ENCODE measurements around the gene GABRP.
A peak's percentile ranks its signal among the peaks of the same experiment; 100 is the strongest.

GABRP gene

DNA sequence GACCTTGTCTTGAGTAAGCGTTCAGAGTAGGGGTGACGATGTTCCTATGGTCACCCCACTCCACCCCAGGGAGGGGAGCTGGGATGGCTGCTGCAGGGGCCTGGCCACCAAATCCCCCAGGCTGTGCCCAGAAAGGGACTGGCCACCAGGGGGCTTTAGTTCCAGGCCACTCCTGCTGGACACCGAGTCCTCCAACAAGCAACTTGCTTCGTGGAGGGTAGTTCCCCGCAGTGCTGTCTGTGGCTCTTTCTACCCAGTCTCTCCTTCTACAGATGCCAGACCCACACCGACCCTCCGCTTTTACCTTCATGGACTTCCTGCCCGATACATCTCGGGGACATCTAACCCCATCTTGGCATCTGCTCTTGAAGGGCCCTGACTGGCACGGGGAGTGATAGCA is 35.7 kb upstream of the GABRP start:
- TF ChIP-seq, protein P1, sequence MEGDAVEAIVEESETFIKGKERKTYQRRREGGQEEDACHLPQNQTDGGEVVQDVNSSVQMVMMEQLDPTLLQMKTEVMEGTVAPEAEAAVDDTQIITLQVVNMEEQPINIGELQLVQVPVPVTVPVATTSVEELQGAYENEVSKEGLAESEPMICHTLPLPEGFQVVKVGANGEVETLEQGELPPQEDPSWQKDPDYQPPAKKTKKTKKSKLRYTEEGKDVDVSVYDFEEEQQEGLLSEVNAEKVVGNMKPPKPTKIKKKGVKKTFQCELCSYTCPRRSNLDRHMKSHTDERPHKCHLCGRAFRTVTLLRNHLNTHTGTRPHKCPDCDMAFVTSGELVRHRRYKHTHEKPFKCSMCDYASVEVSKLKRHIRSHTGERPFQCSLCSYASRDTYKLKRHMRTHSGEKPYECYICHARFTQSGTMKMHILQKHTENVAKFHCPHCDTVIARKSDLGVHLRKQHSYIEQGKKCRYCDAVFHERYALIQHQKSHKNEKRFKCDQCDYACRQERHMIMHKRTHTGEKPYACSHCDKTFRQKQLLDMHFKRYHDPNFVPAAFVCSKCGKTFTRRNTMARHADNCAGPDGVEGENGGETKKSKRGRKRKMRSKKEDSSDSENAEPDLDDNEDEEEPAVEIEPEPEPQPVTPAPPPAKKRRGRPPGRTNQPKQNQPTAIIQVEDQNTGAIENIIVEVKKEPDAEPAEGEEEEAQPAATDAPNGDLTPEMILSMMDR (IDR thresholded peaks at IDR 0.05; ENCODE audit: low read depth, low read length) = peak; percentile 33
- no peak for TF ChIP-seq EZH2phosphoT487 (IDR thresholded peaks at IDR 0.05; ENCODE audit: low read depth)
- Histone ChIP-seq H3K4me2 (ENCODE audit: low read length) (no peak overlapping the region), H4K20me1 (ENCODE audit: insufficient read depth, low read length) (no peaks in the 10 kb centered on the region), H3K9ac (ENCODE audit: low read length) (no peak overlapping the region), H3K79me2 (ENCODE audit: low read length) (no peaks in the 10 kb centered on the region), H2AFZ (ENCODE audit: low read depth, low read length) (no peak overlapping the region), H3K36me3 (replicated peaks; ENCODE audit: low read depth, low read length) (no peaks in the 10 kb centered on the region), H3K27ac (ENCODE audit: low read length) (no peak overlapping the region), H3K4me1 (ENCODE audit: low read length) (peaks cover 23% of the 10 kb centered on the region), H3K9me3 (ENCODE audit: insufficient read depth, low read length) (no peaks in the 10 kb centered on the region), H3K27me3 (ENCODE audit: low read depth, low read length) (peaks cover 59% of the 10 kb centered on the region), H3K4me3 (ENCODE audit: low read length) (no peak overlapping the region)

DNA sequence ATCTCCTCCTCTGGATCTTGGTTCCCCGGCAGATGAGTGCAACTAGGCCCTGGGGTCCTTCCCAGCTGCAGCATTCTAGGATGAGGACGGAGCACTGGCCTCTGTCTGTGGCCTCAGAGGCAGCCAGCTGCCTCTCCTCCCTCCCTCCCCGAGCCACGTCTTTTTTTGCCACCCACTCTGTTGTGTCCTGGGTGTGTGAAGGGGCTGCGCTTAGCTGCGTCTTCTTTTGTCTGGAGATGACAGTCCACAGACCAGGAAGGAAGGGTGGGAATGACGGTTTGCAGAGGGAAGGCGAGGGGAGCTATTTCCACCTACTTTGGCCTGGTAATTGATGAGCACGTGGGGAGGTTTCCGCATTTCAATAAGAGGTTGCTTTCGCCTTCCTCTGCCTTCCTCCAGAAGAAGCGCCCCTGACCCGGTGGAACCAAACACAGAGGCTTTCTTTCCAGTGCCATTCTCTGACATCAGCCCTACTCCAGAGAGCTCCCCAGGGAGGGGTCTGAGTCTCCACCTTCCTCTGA is 34.5 kb upstream of the GABRP start:
- TF ChIP-seq EZH2phosphoT487 (IDR thresholded peaks at IDR 0.05; ENCODE audit: low read depth) = no peak
- TF ChIP-seq, protein P1 (IDR thresholded peaks at IDR 0.05; ENCODE audit: low read depth, low read length) = no peak
- no peak overlapping the region for H3K27ac ChIP-seq (ENCODE audit: low read length)
- H3K4me1 ChIP-seq (ENCODE audit: low read length) = peaks cover 23% of the 10 kb centered on the region
- H3K9me3 ChIP-seq (ENCODE audit: insufficient read depth, low read length) = no peaks in the 10 kb centered on the region
- no peaks in the 10 kb centered on the region; the same call in 1 of the 2 replicates for H4K20me1 ChIP-seq (ENCODE audit: insufficient read depth, low read length)
- H3K36me3 ChIP-seq (replicated peaks; ENCODE audit: low read depth, low read length) = no peaks in the 10 kb centered on the region
- no peak overlapping the region for H2AFZ ChIP-seq (ENCODE audit: low read depth, low read length)
- H3K79me2 ChIP-seq (ENCODE audit: low read length) = no peaks in the 10 kb centered on the region
- no peak overlapping the region for H3K4me2 ChIP-seq (ENCODE audit: low read length)
- H3K9ac ChIP-seq (ENCODE audit: low read length) = no peak overlapping the region
- H3K4me3 ChIP-seq (ENCODE audit: low read length) = no peak overlapping the region
- peaks cover 69% of the 10 kb centered on the region for H3K27me3 ChIP-seq (ENCODE audit: low read depth, low read length)

DNA sequence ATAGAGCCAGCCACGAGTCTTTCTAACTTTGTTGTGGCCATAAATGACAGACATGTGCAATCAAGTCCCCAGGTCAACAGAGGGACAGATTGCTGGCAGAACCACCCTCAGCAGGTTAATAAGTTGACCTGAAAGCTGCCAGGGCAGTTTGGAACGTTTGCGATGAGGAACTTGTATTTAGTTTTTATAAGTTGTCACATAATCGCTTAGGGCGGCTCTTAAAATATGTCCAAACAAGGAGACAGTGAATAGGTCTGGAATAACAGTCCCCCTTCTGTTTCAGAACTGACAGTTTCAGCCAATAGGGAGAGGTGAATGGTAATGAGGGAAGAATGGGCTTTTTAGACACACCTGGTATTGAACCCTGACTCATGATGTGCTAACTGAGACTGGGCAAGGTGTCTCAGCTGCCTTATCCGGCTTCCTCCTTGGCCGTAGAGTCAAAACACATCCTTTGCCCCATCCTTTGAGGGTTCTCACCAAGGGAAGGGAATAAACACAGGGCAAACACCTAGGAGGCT is 33.6 kb upstream of the GABRP start:
- no peaks in the 10 kb centered on the region for H3K36me3 ChIP-seq (replicated peaks; ENCODE audit: low read depth, low read length)
- peaks cover 69% of the 10 kb centered on the region for H3K27me3 ChIP-seq (ENCODE audit: low read depth, low read length)
- H3K27ac ChIP-seq (ENCODE audit: low read length) = no peak overlapping the region
- peaks cover 20% of the 10 kb centered on the region for H3K4me1 ChIP-seq (ENCODE audit: low read length)
- no peak overlapping the region for H3K4me3 ChIP-seq (ENCODE audit: low read length)
- no peaks in the 10 kb centered on the region; the same call in 1 of the 2 replicates for H4K20me1 ChIP-seq (ENCODE audit: insufficient read depth, low read length)
- H2AFZ ChIP-seq (ENCODE audit: low read depth, low read length) = no peak overlapping the region
- no peaks in the 10 kb centered on the region for H3K79me2 ChIP-seq (ENCODE audit: low read length)
- TF ChIP-seq EZH2phosphoT487 (IDR thresholded peaks at IDR 0.05; ENCODE audit: low read depth) = no peak
- TF ChIP-seq, protein P1 (IDR thresholded peaks at IDR 0.05; ENCODE audit: low read depth, low read length) = no peak
- H3K9me3 ChIP-seq (ENCODE audit: insufficient read depth, low read length) = no peaks in the 10 kb centered on the region
- no peak overlapping the region for H3K9ac ChIP-seq (ENCODE audit: low read length)
- no peak overlapping the region for H3K4me2 ChIP-seq (ENCODE audit: low read length)

DNA sequence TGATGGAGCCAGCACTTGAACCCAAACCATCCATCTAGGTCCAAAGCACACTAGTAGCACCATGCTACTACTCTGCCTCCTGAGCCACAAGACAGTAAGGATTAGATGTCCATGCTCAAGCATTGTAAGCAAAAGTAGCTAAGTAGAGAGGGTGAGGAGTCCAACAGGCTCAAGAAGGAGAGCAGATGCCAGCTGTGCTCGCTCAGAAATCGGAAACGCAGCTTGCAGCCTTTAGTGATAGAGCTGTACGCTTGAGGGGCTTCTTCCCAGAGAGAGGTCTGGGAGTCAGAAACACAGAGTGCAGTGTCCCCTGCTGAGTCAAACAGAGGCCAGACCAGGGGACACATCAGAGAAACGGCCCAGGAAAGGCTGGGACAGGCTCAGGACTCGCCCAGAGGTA is 32.7 kb upstream of the GABRP start:
- Histone ChIP-seq H3K36me3 (replicated peaks; ENCODE audit: low read depth, low read length) (no peaks in the 10 kb centered on the region), H3K4me3 (ENCODE audit: low read length) (no peak overlapping the region), H3K4me2 (ENCODE audit: low read length) (no peak overlapping the region), H4K20me1 (ENCODE audit: insufficient read depth, low read length) (no peaks in the 10 kb centered on the region; the same call in 1 of the 2 replicates), H3K27ac (ENCODE audit: low read length) (no peak overlapping the region), H2AFZ (ENCODE audit: low read depth, low read length) (no peak overlapping the region), H3K79me2 (ENCODE audit: low read length) (no peaks in the 10 kb centered on the region), H3K9ac (ENCODE audit: low read length) (no peak overlapping the region), H3K27me3 (ENCODE audit: low read depth, low read length) (peaks cover 77% of the 10 kb centered on the region), H3K9me3 (ENCODE audit: insufficient read depth, low read length) (no peaks in the 10 kb centered on the region), H3K4me1 (ENCODE audit: low read length) (peaks cover 12% of the 10 kb centered on the region)
- no peak for TF ChIP-seq EZH2phosphoT487 (IDR thresholded peaks at IDR 0.05; ENCODE audit: low read depth)
- TF ChIP-seq, protein P1 (IDR thresholded peaks at IDR 0.05; ENCODE audit: low read depth, low read length) = no peak

Measured in OCI-LY3 (cell line).